ENCODE measurements around the gene SLC7A7. TPM values are rescaled to one million over a fixed set of nuclear protein-coding genes. Genes with fewer than 3 reads are reported as not detected.

SLC7A7 gene
- total and polyA plus RNA-seq, 2 experiments from 2014 or later: 3.6 to 4.1 TPM

DNA sequence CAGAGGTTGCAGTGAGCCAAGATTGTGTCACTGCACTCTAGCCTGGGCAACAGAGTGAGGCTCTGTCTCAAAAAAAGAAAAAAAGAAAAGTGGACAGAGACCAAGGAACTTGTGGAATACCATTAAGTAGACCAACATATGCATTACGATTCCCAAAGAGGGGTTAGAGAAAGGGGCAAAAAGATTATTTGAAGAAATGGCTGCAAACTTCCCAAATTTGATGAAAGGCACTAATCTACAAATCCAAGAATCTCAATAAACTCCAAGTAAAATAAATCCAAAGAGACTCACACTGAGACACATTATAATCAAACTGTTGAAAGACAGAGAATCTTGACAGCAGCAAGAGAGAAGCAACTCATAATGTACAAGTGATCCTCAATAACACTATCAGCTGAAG, 53.5 kb downstream of the SLC7A7 start:
- no peak overlapping the region for H3K4me3 ChIP-seq
- H3K27me3 Mint-ChIP-seq (ENCODE audit: insufficient read depth, low read depth, poor library complexity): peaks cover 14% of the 10 kb centered on the region
- no peak for TF ChIP-seq EZH2 (IDR thresholded peaks at IDR 0.05; ENCODE audit: low read depth, unreplicated experiment)
- TF ChIP-seq, protein P1, sequence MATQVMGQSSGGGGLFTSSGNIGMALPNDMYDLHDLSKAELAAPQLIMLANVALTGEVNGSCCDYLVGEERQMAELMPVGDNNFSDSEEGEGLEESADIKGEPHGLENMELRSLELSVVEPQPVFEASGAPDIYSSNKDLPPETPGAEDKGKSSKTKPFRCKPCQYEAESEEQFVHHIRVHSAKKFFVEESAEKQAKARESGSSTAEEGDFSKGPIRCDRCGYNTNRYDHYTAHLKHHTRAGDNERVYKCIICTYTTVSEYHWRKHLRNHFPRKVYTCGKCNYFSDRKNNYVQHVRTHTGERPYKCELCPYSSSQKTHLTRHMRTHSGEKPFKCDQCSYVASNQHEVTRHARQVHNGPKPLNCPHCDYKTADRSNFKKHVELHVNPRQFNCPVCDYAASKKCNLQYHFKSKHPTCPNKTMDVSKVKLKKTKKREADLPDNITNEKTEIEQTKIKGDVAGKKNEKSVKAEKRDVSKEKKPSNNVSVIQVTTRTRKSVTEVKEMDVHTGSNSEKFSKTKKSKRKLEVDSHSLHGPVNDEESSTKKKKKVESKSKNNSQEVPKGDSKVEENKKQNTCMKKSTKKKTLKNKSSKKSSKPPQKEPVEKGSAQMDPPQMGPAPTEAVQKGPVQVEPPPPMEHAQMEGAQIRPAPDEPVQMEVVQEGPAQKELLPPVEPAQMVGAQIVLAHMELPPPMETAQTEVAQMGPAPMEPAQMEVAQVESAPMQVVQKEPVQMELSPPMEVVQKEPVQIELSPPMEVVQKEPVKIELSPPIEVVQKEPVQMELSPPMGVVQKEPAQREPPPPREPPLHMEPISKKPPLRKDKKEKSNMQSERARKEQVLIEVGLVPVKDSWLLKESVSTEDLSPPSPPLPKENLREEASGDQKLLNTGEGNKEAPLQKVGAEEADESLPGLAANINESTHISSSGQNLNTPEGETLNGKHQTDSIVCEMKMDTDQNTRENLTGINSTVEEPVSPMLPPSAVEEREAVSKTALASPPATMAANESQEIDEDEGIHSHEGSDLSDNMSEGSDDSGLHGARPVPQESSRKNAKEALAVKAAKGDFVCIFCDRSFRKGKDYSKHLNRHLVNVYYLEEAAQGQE (IDR thresholded peaks at IDR 0.05; ENCODE audit: unreplicated experiment): no peak
- no peak for TF ChIP-seq STAT1 (IDR thresholded peaks at IDR 0.05; ENCODE audit: unreplicated experiment)
- TF ChIP-seq ZNF462 (CRISPR knock-in tag; IDR thresholded peaks at IDR 0.05): no peak
- no peak for TF ChIP-seq JUNB (IDR thresholded peaks at IDR 0.05; ENCODE audit: unreplicated experiment)
- TF ChIP-seq NANOG (IDR thresholded peaks at IDR 0.05; ENCODE audit: borderline replicate concordance): no peak
- no peak for TF ChIP-seq EZH2phosphoT487 (IDR thresholded peaks at IDR 0.05; ENCODE audit: unreplicated experiment)
- TF ChIP-seq, protein P2, sequence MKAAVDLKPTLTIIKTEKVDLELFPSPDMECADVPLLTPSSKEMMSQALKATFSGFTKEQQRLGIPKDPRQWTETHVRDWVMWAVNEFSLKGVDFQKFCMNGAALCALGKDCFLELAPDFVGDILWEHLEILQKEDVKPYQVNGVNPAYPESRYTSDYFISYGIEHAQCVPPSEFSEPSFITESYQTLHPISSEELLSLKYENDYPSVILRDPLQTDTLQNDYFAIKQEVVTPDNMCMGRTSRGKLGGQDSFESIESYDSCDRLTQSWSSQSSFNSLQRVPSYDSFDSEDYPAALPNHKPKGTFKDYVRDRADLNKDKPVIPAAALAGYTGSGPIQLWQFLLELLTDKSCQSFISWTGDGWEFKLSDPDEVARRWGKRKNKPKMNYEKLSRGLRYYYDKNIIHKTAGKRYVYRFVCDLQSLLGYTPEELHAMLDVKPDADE (IDR thresholded peaks at IDR 0.05): no peak
- TF ChIP-seq, protein P3, sequence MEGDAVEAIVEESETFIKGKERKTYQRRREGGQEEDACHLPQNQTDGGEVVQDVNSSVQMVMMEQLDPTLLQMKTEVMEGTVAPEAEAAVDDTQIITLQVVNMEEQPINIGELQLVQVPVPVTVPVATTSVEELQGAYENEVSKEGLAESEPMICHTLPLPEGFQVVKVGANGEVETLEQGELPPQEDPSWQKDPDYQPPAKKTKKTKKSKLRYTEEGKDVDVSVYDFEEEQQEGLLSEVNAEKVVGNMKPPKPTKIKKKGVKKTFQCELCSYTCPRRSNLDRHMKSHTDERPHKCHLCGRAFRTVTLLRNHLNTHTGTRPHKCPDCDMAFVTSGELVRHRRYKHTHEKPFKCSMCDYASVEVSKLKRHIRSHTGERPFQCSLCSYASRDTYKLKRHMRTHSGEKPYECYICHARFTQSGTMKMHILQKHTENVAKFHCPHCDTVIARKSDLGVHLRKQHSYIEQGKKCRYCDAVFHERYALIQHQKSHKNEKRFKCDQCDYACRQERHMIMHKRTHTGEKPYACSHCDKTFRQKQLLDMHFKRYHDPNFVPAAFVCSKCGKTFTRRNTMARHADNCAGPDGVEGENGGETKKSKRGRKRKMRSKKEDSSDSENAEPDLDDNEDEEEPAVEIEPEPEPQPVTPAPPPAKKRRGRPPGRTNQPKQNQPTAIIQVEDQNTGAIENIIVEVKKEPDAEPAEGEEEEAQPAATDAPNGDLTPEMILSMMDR (conservative IDR thresholded peaks at IDR 0.05; ENCODE audit: low read depth in 2 of 2): no peak
- no peak for TF ChIP-seq CREB1 (CRISPR knock-in tag; IDR thresholded peaks at IDR 0.05; ENCODE audit: low read depth)
- TF ChIP-seq POLR2AphosphoS5 (IDR thresholded peaks at IDR 0.05; ENCODE audit: low read depth): no peak
- TF ChIP-seq ZNF114 (CRISPR knock-in tag; IDR thresholded peaks at IDR 0.05): no peak
- no peak for TF ChIP-seq ZNF331 (CRISPR knock-in tag; IDR thresholded peaks at IDR 0.05; ENCODE audit: low read depth)
- no peak for DNase-seq (ENCODE audit: low spot score)
- H3K4me2 ChIP-seq: no peak overlapping the region
- H3K9me3 Mint-ChIP-seq: no peaks in the 10 kb centered on the region
- no peak overlapping the region for H2AFZ ChIP-seq
- H3K27me3 ChIP-seq (ENCODE audit: insufficient read depth): no peaks in the 10 kb centered on the region
- H3K79me2 ChIP-seq (replicated peaks; ENCODE audit: insufficient read depth): 0 out of 2 replicates have a peak, but pooled peaks cover under 1% of the 10 kb centered on the region
- no peaks in the 10 kb centered on the region; the same call in 1 of the 3 replicates for H3K36me3 Mint-ChIP-seq (ENCODE audit: low read depth)
- H3K4me3 Mint-ChIP-seq: no peak overlapping the region
- no peaks in the 10 kb centered on the region for H3K9me2 ChIP-seq (ENCODE audit: insufficient read depth)
- H3K4me1 ChIP-seq (ENCODE audit: insufficient read depth): no peaks in the 10 kb centered on the region
- H3F3A ChIP-seq (replicated peaks; ENCODE audit: low read depth): no peaks in the 10 kb centered on the region
- H4K20me1 ChIP-seq (replicated peaks; ENCODE audit: insufficient read depth): no peaks in the 10 kb centered on the region
- H3K4me1 Mint-ChIP-seq: peaks cover 4% of the 10 kb centered on the region; the same call in 2 of the 3 replicates
- ATAC-seq: no peak
- H3K27ac Mint-ChIP-seq: no peak overlapping the region
- H3K36me3 ChIP-seq (ENCODE audit: insufficient read depth): no peaks in the 10 kb centered on the region
- no peak overlapping the region for H3K27ac ChIP-seq (ENCODE audit: low read depth)
